Measurements from ENCODE around the gene FNDC11. TPM values are rescaled to one million over a fixed set of nuclear protein-coding genes. Genes with fewer than 3 reads are reported as not detected.
A peak's percentile ranks its signal among the peaks of the same experiment; 100 is the strongest.
"Not testable (repeated sequence)": the region's sequence is repeated elsewhere in the genome, so short reads cannot be mapped to it uniquely, and the experiment has no call there.

The FNDC11 gene
- total RNA-seq, 1 experiment from 2014 or later: 2.5 TPM

DNA sequence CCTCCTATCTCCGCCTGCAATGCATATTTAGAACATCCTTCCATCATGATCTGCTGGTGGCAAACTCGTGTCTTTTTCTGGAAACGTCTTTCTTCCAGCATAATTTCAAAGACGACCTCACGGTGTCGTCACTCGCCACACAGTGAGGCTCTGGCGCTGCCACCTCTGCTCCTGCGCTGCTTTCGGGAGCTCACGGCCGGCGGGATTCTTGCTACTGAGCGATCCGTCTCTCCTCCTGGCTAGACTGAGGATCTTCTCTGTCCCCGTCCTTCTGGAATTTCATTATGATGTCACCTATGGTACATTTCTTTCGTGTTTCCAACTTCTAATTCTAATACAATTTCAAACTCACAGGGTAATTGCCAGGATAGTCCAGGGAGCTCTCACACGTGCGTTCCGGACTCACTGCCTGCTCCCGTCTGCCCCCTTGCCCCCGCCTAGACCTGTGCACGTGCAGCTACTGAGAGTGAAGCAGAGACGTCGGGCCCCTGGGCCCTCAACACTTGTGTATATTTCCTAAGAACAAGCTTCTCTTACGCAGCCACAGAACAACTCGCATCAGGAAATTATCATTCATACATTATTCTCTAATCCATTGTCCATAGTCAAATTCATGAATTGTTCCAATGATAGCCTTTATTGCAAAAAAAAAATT is 45.6 kb downstream of the FNDC11 start:
- no peak overlapping the region for H3K56ac ChIP-seq (ENCODE audit: insufficient read length, low read depth, low read length)
- H2BK120ac ChIP-seq (ENCODE audit: low read depth, low read length, poor library complexity, severe bottlenecking): no peak overlapping the region
- no peak overlapping the region for H3K23ac ChIP-seq (ENCODE audit: insufficient read length, low read depth, low read length)
- no peak overlapping the region for H3K4me3 Mint-ChIP-seq
- H4K8ac ChIP-seq (replicated peaks; ENCODE audit: insufficient read length, low read depth, low read length): no peak overlapping the region
- no peak overlapping the region for H3K9ac ChIP-seq (ENCODE audit: extremely low read depth, insufficient read length, low read length)
- no peak overlapping the region for H2BK20ac ChIP-seq (ENCODE audit: low read depth, low read length, poor library complexity, severe bottlenecking)
- no peak overlapping the region for H3K4me2 ChIP-seq (ENCODE audit: insufficient read depth, insufficient read length, low read length)
- H2BK5ac ChIP-seq (ENCODE audit: insufficient read length, low read length): no peak overlapping the region
- H3K79me2 ChIP-seq (ENCODE audit: insufficient read depth, low read length): no peaks in the 10 kb centered on the region
- H3K4me1 ChIP-seq (ENCODE audit: insufficient read depth, low read length): no peaks in the 10 kb centered on the region
- H3K27ac Mint-ChIP-seq: peak overlapping the region in 2 of 3 experiments; percentile 45 to 76; a peak in 4 of 7 replicates
- no peak overlapping the region for H3K27ac ChIP-seq (ENCODE audit: insufficient read length, low read depth, low read length)
- H3K18ac ChIP-seq (ENCODE audit: insufficient read length, low read depth, low read length): no peak overlapping the region
- H3K4ac ChIP-seq (ENCODE audit: low read depth, low read length): no peak overlapping the region
- no peak overlapping the region for H3K14ac ChIP-seq (ENCODE audit: insufficient read depth, low read length)
- no peak for DNase-seq
- no peak overlapping the region for H4K91ac ChIP-seq (ENCODE audit: insufficient read length, low read depth, low read length)
- no peak overlapping the region for H3T11ph ChIP-seq (ENCODE audit: low read length)
- TF ChIP-seq, protein P1, sequence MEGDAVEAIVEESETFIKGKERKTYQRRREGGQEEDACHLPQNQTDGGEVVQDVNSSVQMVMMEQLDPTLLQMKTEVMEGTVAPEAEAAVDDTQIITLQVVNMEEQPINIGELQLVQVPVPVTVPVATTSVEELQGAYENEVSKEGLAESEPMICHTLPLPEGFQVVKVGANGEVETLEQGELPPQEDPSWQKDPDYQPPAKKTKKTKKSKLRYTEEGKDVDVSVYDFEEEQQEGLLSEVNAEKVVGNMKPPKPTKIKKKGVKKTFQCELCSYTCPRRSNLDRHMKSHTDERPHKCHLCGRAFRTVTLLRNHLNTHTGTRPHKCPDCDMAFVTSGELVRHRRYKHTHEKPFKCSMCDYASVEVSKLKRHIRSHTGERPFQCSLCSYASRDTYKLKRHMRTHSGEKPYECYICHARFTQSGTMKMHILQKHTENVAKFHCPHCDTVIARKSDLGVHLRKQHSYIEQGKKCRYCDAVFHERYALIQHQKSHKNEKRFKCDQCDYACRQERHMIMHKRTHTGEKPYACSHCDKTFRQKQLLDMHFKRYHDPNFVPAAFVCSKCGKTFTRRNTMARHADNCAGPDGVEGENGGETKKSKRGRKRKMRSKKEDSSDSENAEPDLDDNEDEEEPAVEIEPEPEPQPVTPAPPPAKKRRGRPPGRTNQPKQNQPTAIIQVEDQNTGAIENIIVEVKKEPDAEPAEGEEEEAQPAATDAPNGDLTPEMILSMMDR (conservative IDR thresholded peaks at IDR 0.05): no peak
- H3K36me3 Mint-ChIP-seq (ENCODE audit: insufficient read depth in 1 of 3, low read depth in 3 of 3): peaks cover 17 to 43% (median 42%) of the 10 kb centered on the region in 3 experiments; a peak in 6 of 7 replicates
- no peaks in the 10 kb centered on the region for H3K4me1 Mint-ChIP-seq
- no peaks in the 10 kb centered on the region for H3K9me3 Mint-ChIP-seq
- WGBS (ENCODE audit: extremely low coverage, insufficient read length, low lambda C conversion rate): no CpG with 5 or more reads among the region's 27 CpGs
- no peaks in the 10 kb centered on the region for H3K27me3 Mint-ChIP-seq (ENCODE audit: low read depth)
- no peaks in the 10 kb centered on the region for H3K27me3 ChIP-seq (ENCODE audit: insufficient read depth, low read length)
- H4K5ac ChIP-seq (ENCODE audit: insufficient read length, low read depth, low read length): no peak overlapping the region
- no peak overlapping the region for H2AK5ac ChIP-seq (ENCODE audit: insufficient read length, low read length)
- H2BK15ac ChIP-seq (ENCODE audit: low read depth, low read length): no peak overlapping the region
- H3K23me2 ChIP-seq (ENCODE audit: insufficient read length, low read depth, low read length, poor library complexity, severe bottlenecking): no peaks in the 10 kb centered on the region
- H3K79me1 ChIP-seq (ENCODE audit: insufficient read depth, low read depth, low read length, poor library complexity, severe bottlenecking): no peaks in the 10 kb centered on the region
- no peaks in the 10 kb centered on the region for H4K20me1 ChIP-seq (ENCODE audit: control insufficient read depth, insufficient read depth, insufficient read length)
- no peak overlapping the region for H2BK12ac ChIP-seq (ENCODE audit: insufficient read length, low read depth, low read length)
- H2AFZ ChIP-seq (ENCODE audit: low read length): no peak overlapping the region
- H3K9me3 ChIP-seq (ENCODE audit: control insufficient read depth, low read depth, low read length): no peaks in the 10 kb centered on the region

DNA sequence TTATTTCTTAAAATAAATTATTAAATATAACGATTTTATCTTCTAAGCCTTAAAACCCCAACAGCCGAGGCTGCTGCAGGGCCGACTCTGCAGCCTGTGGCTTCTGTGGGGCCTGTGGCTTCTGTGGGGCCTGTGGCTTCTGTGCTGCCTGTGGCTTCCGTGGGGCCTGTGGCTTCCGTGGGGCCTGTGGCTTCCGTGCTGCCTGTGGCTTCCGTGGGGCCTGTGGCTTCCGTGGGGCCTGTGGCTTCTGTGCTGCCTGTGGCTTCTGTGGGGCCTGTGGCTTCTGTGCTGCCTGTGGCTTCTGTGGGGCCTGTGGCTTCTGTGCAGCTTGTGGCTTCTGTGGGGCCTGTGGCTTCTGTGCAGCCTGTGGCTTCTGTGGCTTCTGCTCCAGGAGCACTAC is 47.7 kb downstream of the FNDC11 start:
- not testable (repeated sequence) for H2AK5ac ChIP-seq (ENCODE audit: insufficient read length, low read length); H3K18ac ChIP-seq (ENCODE audit: insufficient read length, low read depth, low read length); H3K4ac ChIP-seq (ENCODE audit: low read depth, low read length); H3T11ph ChIP-seq (ENCODE audit: low read length); H3K9me3 Mint-ChIP-seq; H3K79me2 ChIP-seq (ENCODE audit: insufficient read depth, low read length); H2BK5ac ChIP-seq (ENCODE audit: insufficient read length, low read length); H3K27me3 ChIP-seq (ENCODE audit: insufficient read depth, low read length); H3K23me2 ChIP-seq (ENCODE audit: insufficient read length, low read depth, low read length, poor library complexity, severe bottlenecking); H3K27ac ChIP-seq (ENCODE audit: insufficient read length, low read depth, low read length); H3K56ac ChIP-seq (ENCODE audit: insufficient read length, low read depth, low read length); H2BK20ac ChIP-seq (ENCODE audit: low read depth, low read length, poor library complexity, severe bottlenecking); H3K4me1 ChIP-seq (ENCODE audit: insufficient read depth, low read length); H2BK12ac ChIP-seq (ENCODE audit: insufficient read length, low read depth, low read length); H4K91ac ChIP-seq (ENCODE audit: insufficient read length, low read depth, low read length); H3K14ac ChIP-seq (ENCODE audit: insufficient read depth, low read length); H3K27me3 Mint-ChIP-seq (ENCODE audit: low read depth); DNase-seq; H3K9me3 ChIP-seq (ENCODE audit: control insufficient read depth, low read depth, low read length); H4K8ac ChIP-seq (replicated peaks; ENCODE audit: insufficient read length, low read depth, low read length); H2BK15ac ChIP-seq (ENCODE audit: low read depth, low read length); H3K27ac Mint-ChIP-seq; H4K20me1 ChIP-seq (ENCODE audit: control insufficient read depth, insufficient read depth, insufficient read length); H3K4me1 Mint-ChIP-seq; H3K9ac ChIP-seq (ENCODE audit: extremely low read depth, insufficient read length, low read length); H3K4me2 ChIP-seq (ENCODE audit: insufficient read depth, insufficient read length, low read length); H2AFZ ChIP-seq (ENCODE audit: low read length); H3K23ac ChIP-seq (ENCODE audit: insufficient read length, low read depth, low read length); H3K79me1 ChIP-seq (ENCODE audit: insufficient read depth, low read depth, low read length, poor library complexity, severe bottlenecking); H4K5ac ChIP-seq (ENCODE audit: insufficient read length, low read depth, low read length); H3K4me3 Mint-ChIP-seq; H2BK120ac ChIP-seq (ENCODE audit: low read depth, low read length, poor library complexity, severe bottlenecking)
- H3K36me3 Mint-ChIP-seq (ENCODE audit: insufficient read depth in 1 of 3, low read depth in 3 of 3): peaks cover 15 to 43% (median 38%) of the 10 kb centered on the region in 3 experiments; a peak in 6 of 7 replicates
- WGBS (ENCODE audit: extremely low coverage, insufficient read length, low lambda C conversion rate): no CpG with 5 or more reads among the region's 8 CpGs
